GM21825 (cell line): Measurements from ENCODE around the gene TKTL1.

ENCODE experiments used
- ATAC-seq: cut with Tn5 transposase; IDR thresholded peaks from one replicate; pipeline ENCODE4 v1.9.1; 2021; ENCODE audit warnings: mild to moderate bottlenecking, moderate library complexity; ENCODE audit not compliant: unreplicated experiment

The TKTL1 gene

DNA sequence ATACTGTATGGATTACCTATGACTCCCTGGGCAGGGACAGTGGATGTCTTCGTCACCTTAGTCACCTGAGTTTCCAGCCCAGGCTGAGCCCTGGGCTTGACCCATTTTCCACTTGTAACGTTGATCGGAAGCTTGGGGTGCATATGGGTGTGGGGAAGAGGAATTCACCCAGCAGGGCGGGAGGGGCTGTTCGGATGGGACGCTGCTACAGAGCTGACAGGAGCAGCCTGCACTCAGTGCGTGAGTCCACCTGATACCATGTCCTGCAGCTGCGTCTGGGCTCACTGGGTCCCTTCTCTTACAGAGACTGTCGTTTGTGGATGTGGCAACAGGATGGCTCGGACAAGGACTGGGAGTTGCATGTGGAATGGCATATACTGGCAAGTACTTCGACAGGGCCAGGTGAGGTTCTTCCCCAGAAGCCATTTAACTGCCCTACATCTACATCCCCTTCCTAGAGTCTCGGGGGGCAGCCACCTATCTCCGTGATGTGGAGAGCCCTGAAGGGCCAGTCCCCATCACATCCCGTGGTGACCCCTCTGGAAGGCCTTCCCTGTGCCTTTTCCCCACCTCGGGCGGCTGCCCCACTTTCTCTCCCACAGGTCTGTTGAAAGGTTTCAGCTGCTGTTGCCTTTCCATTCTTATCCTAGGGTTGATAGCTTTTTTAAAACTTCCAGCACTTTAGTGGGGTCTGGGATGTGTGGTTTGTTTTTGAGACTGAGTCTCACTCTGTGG lies 13.6 kb downstream of the TKTL1 start:
- no peak for ATAC-seq

DNA sequence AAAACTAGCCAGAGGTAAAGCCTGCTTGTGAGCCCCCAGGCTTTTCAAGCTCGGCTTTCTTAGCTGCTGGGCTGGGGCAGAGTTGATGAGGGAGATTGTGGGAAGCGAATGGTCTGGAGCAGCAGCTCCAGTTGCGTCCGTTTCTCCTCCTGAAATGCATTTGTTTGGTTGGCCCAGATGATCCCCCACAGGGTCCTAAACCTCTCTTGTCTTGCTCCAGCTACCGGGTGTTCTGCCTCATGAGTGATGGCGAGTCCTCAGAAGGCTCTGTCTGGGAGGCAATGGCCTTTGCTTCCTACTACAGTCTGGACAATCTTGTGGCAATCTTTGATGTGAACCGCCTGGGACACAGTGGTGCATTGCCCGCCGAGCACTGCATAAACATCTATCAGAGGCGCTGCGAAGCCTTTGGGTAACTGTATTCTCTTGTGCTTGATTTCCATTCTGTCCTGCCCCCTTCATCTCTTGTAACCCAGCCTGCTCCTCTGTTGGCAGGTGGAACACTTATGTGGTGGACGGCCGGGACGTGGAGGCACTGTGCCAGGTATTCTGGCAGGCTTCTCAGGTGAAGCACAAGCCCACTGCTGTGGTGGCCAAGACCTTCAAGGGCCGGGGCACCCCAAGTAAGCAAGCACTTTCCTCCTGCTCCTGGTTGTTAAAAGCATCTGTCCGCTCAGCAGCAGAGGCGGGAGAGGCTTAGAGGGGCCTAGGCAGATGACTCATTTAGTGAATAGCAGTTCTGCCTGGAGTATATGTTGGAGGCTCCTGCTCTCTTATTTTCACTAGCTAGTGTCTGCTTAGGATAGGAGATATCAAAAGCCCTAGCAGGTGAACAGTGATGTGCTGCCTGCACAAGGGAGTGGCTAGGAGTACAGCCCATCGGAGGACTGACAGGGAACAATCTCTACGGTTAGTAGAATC lies 15.3 kb downstream of the TKTL1 start:
- no peak for ATAC-seq

DNA sequence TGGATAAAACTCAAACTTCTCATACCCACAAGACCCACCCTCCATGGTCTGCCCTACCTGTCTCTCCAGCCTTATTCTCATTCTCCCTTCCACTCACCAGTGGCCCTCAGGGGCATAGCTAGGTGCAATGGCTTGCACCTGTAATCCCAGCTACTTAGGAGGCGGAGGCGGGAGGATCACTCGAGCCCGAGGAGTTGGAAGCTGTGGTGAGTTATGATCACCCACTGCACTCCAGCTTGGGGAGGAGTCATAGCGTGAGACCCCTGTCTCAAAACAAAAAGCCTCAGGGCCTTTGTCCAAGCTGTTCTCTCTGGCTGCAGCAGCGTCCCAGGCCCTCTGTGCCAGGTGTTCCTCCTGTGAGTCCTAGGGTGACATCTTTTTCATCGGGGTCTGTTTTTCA lies 16.5 kb downstream of the TKTL1 start:
- ATAC-seq, result no peak

DNA sequence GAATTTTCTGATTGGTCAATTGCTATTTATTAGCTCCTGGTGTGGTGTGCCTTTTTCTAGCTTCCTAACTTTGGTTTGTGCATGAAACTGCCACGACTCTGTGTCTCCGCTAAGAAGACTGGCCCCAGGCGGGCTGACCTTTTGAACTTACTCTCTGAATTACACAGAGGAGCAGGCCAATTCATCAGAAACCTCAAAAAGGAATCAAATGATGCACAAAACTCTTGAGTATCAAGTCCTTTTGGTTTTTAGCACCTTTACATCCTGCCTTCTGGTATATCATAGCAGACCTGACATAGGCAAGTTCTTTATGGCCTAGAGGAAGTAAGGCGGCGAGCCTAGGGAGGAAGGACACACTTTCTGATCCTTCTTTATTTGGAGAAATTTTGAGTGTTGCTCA lies 17.6 kb downstream of the TKTL1 start:
- no peak for ATAC-seq

DNA sequence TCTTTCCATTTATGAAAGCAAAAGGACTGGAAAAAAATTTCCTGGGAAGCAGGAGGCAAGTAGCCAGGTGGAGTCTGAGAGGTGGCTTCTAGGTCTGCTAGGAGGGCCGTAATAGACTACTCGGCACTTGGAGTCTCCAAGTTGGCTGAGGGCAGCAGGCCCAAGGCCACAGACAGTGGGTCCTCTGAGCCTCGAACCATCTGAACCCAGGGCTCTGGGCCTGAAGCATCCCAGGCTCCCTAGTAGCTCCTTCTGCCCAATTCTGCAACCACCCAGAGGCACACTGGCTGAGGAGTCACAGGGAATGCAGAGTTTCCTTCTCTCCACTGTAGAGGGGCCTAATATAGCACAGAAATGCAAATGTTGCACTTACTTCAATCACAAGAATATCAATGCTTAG lies 19.8 kb downstream of the TKTL1 start:
- ATAC-seq, result no peak

DNA sequence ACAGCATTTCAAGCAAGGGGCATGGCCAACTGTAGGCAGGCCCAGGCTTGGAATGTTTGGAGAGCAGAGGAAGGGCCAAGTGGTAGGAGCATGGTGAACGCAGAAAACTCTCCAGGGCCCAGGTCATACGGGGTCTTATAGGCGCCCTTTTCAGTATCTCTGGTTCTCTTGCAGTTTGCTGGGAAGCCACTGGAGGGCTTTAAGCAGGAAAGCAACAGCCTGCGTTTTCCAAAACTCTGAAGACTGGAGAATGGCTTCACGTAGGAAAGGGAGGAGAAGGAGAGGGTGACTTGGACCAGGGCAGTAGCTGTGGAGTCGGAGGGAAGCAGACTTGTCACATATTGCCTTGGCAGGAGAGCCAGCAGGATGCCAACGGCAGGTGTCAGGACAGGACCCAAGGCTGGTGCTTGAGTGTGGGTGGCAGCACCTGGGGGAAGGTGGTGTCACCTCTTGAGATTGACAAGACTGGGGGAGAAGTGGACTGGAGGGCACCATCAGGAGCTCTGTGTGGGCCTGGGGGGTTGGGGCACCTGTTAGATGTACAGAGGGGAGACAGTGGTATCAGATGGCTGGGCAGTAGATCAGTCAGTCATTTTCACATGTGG lies 21.9 kb downstream of the TKTL1 start:
- ATAC-seq, result no peak

DNA sequence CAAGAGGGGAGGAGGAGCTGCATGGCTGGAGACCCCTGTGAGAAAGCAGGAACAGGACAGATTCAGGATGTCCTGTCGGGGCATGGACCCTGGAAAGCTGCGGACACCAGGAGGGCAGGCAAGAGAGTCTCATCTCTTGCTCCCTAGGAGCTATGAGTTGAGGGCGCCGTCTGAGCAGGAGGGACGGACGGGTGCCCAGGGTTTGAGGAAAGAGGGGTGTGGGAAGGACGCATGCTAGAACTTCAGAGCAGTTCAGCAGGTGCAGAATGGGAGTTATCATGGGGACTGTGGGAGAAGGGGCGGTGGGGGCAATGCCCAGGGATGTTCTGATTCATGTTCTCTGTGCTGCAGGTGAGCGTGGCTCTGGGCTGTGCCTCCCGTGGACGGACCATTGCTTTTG lies 24.8 kb downstream of the TKTL1 start:
- no peak for ATAC-seq

DNA sequence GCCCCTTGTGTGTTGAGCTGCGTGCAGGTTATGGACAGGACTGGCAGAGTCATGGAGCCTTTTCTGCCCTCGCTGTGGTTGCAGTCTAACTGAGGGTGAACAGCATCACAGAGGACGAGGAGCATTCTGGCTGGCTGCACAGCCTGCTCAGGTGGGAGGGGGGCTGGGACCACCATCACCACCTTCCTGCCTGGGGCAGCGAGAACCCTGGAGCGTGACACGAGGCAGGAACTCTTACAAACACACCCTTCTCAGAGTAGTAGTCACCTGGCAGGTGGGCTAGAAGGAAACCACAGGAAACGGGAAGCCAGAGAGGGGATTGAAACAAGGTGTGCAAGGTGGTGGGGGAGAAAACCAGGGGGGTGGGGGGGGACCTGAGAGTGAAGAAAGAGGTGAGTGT lies 25.6 kb downstream of the TKTL1 start:
- no peak for ATAC-seq

DNA sequence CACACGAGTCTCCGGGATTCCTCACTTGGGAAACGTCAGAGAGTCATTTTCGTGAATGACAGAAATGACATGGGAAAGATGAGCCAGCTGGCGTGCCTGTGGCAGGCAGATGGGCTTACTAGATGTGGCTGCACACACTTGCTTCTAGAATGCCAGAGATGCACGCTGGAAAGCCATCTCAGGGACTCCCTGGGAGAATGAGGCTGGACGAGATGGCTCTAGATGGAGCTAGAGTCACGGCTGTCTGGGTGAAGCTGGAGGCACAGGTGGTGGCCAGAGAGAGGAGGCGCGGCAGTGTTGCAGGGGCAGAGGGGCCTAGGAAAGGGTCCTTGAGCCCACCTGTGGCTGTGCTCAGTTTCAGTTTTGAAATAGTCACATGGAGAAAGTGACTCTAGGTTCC lies 26.0 kb downstream of the TKTL1 start:
- ATAC-seq, result no peak

DNA sequence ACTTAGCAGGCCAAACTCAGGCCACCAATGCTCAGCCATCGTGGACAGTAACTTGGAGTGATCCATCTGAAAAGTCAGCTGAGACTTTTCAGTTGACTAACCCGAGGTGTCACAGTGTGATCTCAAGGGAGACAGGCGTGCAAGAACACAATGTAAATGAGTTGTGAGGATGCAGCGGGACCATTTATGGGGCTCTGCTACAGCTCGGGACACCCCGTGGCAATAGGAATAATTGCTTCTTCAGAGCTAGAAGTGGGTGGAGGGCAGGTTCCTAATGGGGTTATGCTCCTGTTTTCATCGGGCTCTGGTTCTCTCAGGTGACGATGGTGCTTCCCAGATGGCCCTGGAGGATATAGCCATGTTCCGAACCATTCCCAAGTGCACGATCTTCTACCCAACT lies 27.3 kb downstream of the TKTL1 start:
- no peak for ATAC-seq

DNA sequence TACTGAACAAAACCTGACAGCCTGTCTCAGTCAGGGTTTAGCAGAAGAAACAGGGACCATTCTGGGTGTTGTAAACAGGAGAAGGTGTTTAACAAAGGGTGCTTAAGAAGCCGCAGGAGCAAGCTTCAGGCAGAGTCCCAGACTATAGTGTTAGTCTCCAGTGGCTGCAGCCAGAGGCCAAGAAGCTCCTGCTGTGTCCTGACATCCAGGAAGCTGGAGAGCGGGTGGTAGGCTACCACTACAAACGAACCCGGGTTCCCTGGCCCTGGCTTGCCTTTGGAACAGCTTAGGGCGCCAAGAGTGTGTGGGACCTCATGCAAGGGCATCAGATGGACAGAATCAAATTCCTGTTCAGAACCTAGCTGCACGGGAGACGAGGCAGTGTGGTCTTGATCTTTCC lies 27.9 kb downstream of the TKTL1 start:
- ATAC-seq, result no peak

DNA sequence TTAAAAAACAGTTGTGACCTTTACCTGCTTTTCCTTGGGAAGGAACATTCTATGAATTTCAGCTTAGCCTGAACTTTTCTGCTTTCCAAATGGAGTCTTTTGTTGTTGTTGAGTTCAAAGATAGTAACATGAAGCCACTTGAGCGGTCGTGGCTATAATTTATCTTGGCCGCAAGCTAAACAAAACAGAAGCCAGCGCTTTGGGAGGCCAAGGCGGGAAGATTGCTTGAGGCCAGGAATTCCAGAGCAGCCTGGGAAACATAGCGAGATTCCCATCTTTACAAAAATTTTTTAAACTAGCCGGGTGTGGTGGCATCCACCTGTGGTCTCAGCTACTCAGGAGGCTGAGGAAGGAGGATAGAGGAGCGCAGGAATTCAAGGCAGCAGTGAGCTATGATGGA lies 29.9 kb downstream of the TKTL1 start:
- ATAC-seq, result no peak

DNA sequence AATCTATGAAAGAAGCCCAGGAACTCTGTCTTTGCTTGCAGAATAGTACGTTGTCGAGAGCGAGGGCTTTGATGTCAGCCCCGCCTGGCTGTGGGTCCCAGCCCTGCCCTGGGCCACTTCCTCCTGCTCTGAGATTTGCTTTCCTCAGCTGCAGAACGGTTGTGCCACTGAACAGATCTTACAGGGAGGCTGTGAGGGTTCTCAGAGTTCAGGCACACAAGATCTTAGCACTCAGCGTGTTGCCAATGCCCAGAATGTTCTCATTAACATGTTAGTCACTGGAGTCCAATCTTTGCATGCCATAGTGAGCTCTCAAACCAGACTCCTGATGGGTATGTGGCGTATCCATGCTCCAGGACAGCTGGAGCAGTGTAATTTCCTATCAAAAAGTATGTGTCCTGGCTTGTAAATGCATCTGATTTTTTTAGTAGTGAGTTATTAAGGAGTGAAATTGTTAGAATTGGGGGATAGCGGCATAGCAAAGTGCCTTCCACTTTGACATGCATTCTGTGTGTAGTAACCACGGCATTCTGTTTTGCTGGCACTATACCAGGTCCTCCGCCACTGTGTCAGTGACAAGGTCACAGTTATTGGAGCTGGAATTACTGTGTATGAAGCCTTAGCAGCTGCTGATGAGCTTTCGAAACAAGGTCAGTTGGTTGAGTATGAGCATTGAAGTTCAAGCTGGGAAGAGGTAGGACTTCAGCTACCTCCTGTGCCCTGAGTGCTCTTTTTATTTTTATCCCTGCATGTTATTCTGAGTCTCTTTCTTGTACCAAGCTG lies 31.6 kb downstream of the TKTL1 start:
- no peak for ATAC-seq

DNA sequence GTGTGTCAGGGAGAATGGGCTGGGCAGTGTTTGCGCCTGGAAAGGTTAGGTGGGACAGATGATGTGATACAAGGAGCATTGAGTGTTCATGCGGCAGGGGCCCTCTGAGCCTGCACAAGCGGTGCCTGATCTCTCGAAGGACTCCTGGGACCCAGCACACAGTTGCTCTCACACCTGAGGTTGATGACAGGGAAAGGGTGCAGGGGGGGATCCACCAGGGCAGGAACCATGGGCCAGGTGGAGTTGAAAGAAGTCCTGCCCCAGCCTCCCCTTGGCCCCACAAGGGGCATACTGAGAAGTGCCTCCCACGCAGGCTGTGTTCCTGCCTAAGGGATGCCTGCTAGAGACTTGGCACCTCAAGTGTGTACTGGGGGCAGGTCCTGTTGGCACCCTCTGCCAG lies 33.1 kb downstream of the TKTL1 start:
- ATAC-seq, result no peak

DNA sequence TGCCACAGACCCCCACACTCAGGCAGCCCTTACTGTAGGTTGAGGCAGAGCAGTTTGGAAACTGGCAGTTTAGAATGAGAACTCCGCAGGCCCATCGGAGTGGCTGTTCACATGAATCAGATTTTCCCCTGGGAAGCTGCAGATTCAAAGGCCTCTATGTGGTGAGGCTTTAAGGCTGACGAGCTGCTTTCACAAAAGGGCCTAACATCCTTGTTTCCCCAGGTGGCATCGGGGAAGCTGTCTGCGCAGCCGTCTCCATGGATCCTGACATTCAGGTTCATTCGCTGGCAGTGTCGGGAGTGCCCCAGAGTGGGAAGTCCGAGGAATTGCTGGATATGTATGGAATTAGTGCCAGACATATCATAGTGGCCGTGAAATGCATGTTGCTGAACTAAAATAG lies 33.7 kb downstream of the TKTL1 start:
- no peak for ATAC-seq

DNA sequence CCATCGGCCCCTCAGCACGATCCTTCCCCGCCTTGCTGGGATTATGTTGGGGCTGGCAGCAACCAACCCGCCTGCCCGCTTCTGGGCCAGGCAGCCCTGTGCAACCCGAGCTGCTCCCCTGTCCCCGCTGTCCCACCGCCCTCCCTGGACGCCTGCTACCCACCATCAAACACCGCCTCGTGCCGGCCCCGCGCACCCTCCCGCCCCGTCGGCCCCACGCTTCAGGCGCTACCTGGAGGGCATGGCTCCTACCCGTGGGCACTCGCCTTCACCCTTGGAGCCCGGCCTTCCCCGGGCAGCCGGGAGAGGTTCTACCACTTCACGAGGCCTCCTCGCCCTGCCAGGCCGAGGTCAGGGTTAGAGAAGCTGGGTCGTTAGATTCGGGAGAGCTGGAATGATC lies 37.0 kb downstream of the TKTL1 start:
- no peak for ATAC-seq

DNA sequence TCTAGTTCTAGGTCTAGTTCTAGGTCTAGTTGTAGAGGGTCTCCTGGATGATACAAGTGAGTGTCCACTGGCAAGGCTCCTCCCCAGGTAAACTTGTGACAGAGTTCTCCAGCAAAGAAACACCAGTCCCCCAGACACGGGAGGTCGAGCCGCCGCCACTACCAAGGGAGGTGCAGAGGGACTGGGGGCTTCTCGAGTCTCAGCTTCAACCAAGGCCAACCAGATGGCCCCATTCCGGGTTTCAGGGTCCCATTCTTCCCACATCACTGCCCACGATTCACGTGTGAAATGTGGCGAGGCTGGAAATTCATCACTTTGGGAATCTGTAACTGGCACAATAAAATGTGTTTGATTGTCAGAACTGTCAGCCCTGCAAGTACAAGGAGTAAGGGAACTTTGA lies 37.5 kb downstream of the TKTL1 start:
- ATAC-seq, result no peak

DNA sequence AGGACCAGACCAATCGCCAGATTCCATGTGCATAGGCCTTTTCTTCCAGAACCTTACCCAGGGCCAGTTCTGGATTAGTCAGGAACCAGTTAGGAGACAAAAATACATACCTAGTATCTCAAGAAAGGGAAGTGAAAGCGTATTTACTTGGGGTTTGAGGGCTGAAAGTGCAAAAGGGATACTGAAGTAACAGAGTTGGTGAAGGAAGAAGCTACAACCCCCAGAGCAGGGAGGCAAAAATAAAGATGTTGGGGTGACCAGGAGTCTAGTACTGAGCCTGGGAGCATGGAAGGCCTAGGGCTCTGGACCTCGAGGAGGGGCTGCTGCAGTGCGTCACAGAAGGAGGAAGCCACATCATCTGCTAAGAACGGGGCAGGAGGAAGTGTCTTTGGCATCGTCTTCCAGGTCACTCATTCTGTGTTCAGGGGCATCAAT lies 38.3 kb downstream of the TKTL1 start:
- ATAC-seq, result peak; percentile 71

DNA sequence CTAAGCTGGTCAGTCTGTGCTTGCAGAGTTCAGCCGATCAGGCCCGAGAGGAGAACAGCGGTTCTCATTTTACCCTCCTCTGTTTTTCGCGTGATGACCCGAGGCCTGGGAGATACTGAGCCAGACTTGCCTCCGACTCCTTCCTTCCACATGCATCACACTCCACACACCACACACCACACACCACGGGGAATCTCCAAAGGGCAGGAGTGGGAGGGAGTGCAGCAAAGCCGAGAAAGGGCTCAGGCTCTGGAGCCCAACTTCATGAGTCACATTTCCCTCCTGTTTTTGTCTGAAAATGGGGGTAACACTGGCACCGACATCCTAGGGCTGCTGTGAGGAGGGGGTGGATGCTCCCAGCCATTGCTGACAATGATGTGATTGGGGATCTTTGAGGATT lies 38.9 kb downstream of the TKTL1 start:
- no peak for ATAC-seq

DNA sequence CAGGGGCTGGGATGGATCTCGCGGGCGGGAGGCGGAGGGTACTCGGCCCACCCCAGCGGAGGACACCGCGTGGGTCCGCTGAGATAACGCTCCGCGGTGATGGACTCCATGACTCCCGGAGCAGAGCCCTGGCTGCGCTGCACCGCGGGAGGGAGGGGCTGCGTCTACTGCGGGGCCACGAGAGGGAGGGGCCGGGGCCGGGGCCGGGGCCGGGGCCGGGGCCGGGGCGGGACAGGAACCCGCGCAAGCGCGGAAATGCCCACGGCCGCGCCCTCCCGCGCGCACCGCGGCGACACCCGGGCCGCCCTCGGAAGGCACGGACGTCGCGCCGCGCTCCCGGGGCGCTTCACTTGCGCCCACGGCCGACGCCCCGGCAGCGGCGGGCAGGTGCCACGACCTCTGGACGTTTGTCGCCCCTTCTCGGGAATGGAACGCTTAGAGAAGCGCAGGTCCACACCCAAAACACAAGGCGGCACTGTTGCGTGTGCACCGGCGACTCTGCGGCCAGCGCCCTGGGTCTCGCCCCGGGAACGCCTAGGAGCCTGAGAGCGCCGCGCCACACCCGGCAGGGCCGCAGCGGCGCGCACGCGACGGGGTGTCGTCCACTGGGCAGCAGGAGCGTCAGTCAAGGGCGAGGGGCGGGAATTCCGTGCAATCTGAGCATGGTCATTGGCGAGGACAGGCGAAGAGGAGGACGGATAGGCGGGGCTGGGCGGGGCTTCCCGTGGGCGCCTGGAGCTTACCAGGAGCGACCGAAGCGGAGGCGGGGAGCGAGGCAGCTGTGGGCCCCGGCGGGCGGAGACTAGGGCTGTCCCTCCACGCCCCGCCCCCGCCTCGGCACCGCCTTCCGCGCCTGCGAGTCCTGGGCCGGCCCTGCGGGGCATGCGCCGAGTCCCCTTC lies 46.1 kb downstream of the TKTL1 start:
- peak; percentile 66 for ATAC-seq
